NCI-H2171 (cell line): ENCODE data around the gene PCDH8.
A peak's percentile ranks its signal among the peaks of the same experiment; 100 is the strongest.

Experiments
- DNase-seq: peaks from one replicate; lab custom pipeline; 2025; lab: John Stamatoyannopoulos, UW

PCDH8 gene, protein sequence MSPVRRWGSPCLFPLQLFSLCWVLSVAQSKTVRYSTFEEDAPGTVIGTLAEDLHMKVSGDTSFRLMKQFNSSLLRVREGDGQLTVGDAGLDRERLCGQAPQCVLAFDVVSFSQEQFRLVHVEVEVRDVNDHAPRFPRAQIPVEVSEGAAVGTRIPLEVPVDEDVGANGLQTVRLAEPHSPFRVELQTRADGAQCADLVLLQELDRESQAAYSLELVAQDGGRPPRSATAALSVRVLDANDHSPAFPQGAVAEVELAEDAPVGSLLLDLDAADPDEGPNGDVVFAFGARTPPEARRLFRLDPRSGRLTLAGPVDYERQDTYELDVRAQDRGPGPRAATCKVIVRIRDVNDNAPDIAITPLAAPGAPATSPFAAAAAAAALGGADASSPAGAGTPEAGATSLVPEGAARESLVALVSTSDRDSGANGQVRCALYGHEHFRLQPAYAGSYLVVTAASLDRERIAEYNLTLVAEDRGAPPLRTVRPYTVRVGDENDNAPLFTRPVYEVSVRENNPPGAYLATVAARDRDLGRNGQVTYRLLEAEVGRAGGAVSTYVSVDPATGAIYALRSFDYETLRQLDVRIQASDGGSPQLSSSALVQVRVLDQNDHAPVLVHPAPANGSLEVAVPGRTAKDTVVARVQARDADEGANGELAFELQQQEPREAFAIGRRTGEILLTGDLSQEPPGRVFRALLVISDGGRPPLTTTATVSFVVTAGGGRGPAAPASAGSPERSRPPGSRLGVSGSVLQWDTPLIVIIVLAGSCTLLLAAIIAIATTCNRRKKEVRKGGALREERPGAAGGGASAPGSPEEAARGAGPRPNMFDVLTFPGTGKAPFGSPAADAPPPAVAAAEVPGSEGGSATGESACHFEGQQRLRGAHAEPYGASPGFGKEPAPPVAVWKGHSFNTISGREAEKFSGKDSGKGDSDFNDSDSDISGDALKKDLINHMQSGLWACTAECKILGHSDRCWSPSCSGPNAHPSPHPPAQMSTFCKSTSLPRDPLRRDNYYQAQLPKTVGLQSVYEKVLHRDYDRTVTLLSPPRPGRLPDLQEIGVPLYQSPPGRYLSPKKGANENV

DNA sequence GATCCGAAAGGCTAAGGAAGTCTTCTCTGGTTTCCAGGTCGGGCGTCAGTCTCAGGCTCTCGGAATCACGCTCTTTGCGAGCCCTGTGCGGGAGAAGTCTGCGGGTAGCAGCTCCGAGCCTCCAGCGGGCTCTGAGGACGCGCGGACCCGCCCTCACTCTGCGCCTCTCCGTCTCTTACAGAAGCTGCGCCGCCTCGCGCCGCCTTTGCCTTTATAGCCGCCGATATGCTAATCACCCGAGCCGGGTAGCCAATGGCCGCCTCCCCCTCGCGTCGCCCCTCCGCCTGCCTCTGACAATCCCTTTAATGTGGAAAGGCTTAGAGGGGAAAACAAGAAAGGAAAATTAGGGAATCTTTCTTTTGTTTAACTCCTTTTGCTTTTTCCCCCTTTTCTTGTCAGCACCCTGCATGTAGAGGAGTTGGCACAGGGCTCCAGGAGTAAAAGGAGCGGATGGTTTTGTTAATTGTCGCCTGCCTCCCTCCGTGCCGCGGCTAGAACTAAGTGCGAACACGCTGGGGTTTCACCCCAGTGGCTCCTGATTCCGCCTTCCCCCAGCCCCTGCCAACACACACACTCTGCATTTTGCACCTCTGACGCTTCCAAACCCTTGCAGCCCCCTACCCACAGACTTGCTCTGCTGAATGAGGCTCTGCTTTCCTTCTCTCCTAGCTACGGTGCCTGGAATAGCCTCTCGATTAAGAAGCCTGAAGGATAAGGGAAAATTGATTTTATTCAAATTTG, at the start of gene PCDH8:
TSS of gene PCDH8 (minus strand) at position 186 of the 741 bp plus-strand sequence. CDS start 204 bp downstream, outside the sequence.
- DNase-seq = peak; percentile 94

DNA sequence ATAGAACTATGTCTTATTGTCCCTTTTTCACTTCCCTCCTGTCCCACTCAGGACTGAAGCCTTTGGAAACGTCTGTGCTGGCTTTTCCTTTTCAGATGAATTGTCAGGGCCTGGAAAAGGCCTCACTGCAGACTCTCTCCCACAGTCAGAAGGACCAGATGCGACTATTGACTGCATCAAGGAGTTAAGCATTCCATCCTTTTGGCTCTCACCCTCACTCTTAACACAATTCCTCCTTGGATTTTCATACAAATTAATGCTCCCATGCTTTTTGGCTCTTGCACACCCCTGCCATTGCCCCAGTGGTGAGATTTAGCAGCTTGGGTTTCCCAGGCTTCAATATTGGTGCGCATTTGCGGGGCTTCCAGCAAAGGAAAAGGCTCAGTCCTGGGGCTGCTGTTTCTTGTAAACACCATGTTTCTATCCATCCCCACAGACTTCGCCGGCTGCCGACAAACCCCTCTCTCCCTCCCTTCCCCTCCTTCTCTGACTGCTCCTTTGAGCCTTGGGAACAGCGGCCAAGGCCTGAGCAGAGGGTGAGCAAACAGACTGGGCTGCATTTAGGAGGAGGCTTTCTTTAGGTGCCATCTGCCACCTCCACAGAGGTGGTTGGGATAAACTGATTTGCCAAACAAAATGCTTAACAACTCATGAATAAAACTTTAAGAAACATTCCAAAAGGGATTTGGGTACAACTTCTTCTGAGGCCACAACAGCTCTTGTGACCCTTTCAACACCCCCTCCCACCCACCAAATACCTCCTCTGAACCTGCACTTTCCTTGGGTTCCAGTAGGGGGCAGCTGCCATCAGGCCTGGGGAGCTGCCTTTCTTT, 48.6 kb upstream of the PCDH8 start:
- peak; percentile 53 for DNase-seq

DNA sequence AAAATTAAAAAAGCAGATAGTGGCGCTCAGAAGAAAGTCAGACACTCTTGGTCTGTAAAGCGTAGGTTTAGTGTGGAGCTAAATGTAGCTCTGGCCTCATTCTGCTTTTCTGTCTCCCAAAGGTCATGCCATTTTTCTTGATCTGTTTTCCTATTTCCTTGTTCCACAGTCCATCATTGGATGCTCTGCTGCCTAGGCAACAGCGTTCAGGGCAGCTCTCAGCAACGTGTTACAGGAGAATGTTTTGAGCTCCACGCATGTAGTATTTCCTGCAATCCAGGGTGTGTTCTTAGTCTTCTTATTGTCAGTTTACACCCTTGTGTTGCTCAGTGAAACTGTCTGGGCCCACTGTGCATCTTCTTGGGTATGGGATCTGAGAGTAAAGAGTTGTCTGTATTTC, 46.0 kb upstream of the PCDH8 start:
- no peak for DNase-seq

DNA sequence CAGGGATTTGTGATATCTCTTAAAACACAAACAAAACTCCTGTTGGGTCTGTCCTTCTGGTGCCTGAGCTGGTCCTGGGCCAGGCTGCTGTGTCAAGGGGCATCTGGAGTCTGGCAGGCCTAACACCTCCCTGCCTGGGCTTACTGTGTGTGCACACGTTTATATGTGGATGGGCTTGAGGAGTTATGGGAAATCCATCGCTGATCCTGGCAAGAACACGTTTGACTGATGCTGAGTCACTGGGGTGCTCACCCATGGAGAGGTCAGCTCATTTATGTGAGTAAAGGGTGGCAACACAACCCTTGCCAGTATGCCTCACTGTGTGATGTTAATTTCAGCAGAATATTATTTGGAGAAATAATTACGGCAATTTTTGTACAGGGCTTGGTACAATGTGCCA, 44.5 kb upstream of the PCDH8 start:
- no peak for DNase-seq

DNA sequence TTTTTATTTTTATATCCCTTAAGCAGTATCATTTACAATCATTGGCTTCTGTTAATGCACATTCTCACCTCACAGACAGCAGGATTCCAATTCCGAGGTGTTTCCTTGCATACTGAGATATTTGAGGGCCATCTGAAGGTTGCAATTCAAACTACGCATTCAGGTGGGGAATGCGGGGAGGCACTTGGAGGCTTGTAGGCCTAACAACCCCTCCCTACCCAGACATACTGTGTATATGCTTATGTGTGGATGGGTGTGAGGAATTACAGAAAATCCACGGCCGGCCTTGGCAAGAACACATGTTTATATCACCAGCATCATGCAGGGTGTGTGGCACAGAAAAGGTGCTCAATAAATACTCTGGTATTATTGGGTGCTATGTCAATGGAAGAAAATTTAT, 43.3 kb upstream of the PCDH8 start:
- DNase-seq = no peak

DNA sequence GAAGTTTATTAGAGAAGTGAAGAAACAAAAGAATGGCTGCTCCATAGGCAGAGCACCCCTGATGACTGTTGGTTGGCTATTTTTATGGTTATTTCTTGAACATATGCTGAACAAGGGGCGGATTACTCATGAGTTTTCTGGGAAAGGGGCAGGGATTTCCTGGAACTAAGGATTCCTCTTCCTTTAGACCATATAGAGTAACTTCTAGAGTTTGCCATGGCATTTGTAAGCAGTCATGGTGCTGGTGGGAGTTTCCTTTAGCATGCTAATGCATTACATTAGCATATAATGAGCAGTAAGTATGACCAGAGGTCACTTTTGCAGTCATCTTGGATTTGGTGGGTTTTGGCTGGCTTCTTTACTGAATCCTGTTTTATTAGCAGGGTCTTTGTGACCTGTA, 38.7 kb upstream of the PCDH8 start:
- no peak for DNase-seq

DNA sequence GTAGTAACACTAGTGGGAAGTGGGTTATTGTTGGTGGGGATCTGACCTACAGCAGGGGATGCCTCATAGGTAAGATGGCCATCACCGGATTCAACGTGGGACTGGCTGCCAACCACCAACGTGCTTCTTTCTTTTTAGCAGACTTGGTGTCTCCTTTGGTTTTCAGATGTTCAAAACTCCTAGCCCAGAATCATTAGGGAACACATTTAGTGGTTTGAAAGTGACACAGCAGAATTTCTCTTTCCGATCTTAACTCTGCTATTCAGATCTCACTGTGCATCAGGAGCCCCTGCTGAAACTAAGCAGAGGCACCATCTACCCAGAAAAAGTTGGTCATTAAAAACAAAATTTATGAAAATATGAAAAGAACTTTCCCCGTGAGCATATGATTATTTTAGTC, 36.7 kb upstream of the PCDH8 start:
- no peak for DNase-seq

DNA sequence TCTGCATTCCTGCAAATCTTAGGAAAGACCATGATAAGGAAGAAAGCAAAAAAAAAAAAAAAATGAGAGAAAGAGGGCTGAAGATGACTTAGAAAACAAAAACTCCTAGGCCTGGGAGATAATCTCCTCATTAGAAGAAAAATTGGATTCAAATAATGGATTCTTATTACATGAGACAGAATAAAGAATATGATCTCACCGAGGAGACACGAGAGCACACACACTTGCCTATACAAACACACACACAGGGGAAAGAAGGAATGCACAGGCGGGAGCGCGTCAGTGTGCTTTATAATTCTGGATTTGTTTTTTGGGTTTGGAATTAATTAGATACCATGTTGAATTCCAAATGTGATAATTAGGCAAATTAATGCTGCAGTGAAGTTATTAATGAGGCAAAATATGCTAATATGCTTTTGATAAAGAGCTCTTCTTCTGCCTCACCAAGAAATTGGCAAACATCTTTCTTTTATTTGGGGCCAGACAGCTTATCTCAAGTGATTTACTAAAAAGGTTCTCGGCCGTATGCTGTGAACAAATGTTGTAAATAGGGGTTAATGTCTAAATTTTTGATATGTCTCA, 36.1 kb upstream of the PCDH8 start:
- no peak for DNase-seq

DNA sequence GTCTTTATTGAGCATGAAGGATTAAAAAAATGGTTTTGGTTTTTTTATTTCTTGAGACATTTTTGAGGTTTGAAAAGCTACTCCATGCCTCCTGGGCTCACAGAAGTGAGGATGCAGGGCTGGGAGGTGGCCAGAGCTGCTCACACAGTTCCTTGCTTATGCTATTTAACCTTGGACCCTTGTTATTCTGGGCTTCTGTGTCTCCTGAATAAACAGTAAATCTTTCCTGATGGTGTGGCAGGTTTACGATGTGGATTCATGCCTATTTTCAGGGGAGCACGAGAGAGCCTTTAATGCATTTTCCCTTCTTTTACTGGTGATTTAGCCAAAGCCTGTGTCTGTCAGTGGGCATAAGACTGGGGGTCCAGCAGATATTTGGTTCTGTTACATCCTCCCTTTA, 34.3 kb upstream of the PCDH8 start:
- DNase-seq = no peak

DNA sequence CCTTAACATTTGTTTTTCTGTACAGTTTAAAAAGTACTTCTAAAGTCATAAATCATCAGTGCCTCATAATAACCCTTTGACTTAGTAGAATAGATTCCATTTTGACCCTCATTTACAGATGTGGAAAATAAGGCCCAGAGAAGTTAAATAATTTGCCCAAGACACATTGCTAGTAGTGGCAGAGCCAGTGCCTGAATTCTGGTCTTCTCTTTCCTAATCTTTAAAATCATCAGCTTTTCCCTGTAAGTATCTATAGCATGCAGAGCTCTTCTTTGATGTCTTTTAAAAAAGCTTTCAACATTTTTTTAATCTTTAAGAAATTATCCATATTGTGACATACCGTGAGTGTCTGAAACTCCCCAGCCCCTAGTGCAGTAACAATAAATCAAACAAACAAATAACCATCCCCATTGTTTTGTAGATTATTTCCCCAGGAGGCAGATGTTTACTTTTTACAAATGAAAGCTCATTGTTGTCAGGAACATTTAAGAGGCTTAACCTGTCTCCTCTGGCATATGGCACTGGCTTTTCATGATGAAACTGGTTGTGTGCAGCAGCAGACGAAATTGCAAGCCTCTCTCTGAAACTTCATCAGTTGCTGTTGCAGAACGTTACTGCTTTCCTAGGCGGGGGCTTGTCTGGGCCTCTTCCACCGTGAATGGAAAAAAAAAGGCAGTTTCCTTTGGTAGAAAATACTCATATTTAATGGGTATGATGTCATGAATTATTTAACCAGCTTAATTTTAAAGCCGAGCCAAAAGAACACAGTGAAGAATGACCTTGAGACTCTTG, 31.7 kb upstream of the PCDH8 start:
- DNase-seq = peak; percentile 66

DNA sequence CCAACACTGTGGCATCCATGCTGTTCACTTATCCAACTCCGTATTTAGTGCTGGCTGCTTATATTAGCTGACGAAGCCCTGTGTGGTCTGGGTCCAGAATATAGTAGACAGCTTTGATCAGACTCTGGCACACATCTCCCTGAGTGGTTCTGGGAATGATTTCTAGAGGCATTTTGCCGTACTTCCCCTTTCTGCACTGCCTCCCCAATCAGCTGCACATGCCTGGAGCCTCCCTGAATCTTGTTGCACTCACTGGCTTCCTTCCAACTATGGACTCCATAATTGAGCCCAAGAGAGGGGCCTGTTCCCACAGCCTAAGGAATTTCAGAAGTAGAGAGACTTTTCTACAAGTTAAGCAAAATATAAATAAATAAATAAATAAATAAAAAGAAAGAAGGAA, 30.4 kb upstream of the PCDH8 start:
- no peak for DNase-seq

DNA sequence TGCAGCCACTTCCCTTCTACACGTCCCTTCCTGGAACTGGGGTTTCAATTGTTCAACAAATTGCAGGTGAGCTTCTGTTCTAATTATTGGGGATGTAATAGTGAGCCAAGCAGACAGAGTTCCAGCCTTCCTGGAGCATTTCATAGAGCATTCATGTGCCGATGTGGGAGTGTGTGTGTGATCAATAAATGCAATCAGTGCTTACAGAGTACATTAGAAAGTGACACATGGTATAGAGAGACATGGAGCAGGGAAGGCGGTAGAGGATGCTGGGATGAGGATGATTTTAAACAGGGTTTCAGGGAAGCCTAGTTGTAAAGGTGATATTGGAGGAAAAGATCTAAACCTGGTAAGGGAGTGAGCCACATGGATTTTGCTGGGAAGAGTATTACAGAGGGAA, 21.7 kb upstream of the PCDH8 start:
- no peak for DNase-seq

DNA sequence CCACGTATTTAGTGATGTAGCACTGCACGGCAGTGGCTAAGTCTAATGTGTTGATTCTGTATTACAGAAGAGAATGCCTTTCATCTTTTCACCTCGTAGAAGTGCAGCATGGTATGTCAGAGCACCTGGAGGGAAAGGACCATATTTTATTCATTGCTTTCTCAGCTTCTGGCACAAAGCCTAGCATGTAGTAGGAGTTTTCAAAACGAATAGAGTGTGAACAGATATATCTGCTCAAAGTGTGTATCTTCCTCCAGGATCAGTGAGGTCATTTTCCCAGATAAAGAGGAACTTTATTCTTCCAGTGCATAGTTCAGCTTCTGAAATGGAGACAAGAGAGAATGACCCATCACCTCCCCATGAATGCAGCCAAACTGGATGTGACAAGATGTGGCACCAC, 21.2 kb upstream of the PCDH8 start:
- DNase-seq = no peak

DNA sequence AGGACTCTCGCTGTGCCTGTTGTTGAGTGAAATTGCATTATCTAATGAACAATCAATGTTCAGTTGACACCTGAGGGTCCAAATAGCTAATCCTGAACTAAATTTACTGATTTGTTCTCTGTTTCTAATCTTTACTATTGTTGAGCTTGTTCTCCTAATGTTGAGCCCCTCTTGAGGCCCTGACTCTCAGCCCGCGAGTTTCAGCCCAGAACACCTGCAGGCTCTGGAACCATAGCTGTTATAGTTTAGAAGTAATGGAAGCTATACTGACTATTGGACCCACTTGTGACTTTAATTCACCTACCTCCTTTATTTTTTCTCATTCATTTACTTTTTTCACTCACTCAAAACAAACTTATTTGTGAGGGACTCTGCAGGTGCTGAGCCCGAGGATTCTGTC, 20.6 kb upstream of the PCDH8 start:
- no peak for DNase-seq

DNA sequence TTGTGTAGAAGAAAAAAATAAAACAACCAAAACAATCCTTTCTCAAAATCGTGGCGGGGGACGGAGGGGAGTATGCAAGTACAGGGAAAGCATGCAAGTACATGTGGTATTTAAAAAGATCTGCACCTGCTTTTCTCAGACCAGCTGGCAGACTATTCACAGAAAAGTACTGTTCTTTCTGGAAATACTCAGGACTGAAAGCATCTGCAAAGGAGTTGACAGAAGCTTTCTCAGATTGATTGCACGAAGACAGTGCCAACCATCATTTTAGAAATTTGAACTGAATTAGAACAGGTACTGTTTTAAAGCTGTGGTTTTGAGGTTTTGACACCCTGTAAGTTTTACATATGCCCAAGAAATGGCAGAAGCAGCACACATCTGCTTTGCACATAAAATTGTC, 19.8 kb upstream of the PCDH8 start:
- no peak for DNase-seq

DNA sequence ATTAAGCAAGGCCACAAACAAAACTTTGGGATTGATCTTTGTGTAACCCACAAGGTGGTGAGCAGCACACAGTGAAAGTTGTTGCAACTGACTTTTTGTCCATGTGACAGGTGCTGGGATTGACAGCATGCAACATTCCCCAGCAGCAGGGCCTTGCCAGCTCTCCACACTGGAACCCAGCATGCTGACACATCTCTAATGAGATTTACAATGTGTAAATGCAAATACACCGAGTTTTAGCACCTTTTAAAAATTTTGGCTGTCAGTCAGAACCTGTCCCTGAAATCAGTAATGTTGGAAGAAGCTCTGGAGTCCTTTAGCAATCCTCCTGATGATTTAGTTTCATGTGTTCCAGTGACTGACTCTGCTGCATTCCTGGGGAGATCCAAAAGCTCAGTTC, 16.5 kb upstream of the PCDH8 start:
- DNase-seq = no peak

DNA sequence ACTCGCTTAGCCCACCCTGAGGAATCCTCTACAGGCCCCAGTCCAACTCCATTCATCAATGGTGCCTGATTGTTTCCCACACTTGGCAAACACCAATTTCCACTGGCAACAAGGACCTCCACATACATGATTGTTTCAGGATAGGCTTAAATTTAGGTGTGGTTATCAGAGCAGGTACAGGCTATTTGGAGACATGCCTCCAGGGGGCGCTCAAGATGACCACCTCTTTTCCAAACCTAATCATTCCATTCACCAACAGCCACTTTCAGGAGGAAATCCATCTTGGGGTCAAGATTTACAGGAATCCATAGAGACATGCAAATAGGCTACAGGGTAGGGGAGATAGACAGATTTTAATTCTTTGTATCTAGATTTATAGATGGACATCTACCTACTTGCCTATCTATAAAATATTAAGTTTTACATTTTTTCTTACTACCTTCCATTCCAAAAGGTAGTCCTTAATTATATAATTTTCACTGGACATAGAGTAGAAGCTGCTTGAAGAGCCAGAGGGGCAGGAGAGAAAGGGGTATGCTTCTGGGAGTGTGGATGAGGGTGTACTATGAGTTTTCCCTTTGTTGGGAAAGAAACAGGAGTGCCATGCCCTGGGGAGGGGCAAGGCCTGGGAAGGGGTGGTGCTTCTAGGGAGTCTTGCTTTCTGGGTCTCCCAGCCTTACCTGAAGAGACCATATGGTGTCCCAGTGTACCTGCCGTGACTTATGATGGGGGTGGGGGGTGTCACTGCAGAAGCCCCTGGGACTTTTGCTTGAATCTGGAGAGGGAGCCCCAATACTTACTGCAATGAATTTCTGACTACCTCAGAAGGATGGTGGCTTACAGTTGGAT, 14.1 kb upstream of the PCDH8 start:
- no peak for DNase-seq

DNA sequence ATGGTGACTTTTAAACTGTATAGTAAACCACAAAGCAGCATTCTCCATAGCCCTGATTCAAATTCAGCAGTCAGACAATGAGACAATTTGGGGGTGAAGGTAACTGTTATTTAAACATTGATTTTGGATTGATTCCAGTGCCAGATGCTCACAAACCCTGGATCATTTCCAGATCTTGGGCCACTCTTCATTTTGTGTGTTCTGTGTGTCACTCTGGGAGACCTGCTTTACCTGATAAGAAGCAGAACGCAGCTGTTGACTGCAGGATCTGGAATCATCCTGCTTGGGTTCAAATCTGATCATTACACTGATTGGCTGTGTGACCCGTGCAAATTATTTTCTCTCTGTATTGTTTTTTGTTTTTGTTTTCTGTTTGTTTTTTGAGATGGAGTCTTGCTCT, 4.0 kb upstream of the PCDH8 start:
- DNase-seq = peak; percentile 63
